BJ (cell line): ENCODE results near the gene RABL6. TPM values are rescaled to one million over a fixed set of nuclear protein-coding genes. Genes with fewer than 3 reads are reported as not detected.

Experiments
- CTCF ChIA-PET: fragments of 350-600 bp; formaldehyde crosslinking; extraction: SDS; loops from one replicate; lab custom pipeline; 2021; ENCODE audit warnings: antibody characterized with exemption, inconsistent platforms; lab: Yijun Ruan, JAX
- POLR2A ChIA-PET: fragments of 300-600 bp; sonication (Branson Sonifier 250); formaldehyde crosslinking; extraction: SDS; loops from one replicate; lab custom pipeline; 2021; ENCODE audit warnings: antibody characterized with exemption; lab: Charles Lee
- DNase-seq: peaks from one replicate; pipeline ENCODE4 v3.0.0-alpha.2; 2011; ENCODE audit warnings: low read depth
- H3K27me3 ChIP-seq: 2 replicates; pipeline ENCODE4 v1.6.0; 2011; ENCODE audit warnings: low read length; ENCODE audit not compliant: control insufficient read depth, insufficient read depth
- H3K36me3 ChIP-seq: 2 replicates; pipeline ENCODE4 v1.5.1; 2011; ENCODE audit warnings: low read length; ENCODE audit not compliant: control insufficient read depth, insufficient read depth
- H3K4me3 ChIP-seq: 2 replicates; pipeline ENCODE4 v1.5.1; 2011; ENCODE audit warnings: low read depth, mild to moderate bottlenecking, control low read depth, low read length
- CTCF ChIP-seq: IDR thresholded peaks from 2 replicates; pipeline ENCODE4 v1.5.1; 2011; ENCODE audit warnings: low read depth, mild to moderate bottlenecking, control low read depth, inconsistent platforms, low read length, moderate library complexity; ENCODE audit not compliant: insufficient read depth
- polyA plus RNA-seq: library from polyadenylated mRNA; depleted of rRNA; stranded (reverse); fragments of >200 nt; gene quantifications from 2 replicates; pipeline ENCODE4 v1.2.3, GENCODE V29; 2011

RABL6 gene
- polyA plus RNA-seq, 1 experiment = 60.2 TPM

GRCh38 chr9:136828474-136829140, 20.9 kb downstream of the RABL6 start:
- POLR2A ChIA-PET = no interaction called here
- Histone ChIP-seq H3K36me3 (peaks cover 46% of the 10 kb centered on the region), H3K4me3 (no peak overlapping the region), H3K27me3 (no peaks in the 10 kb centered on the region)
- TF ChIP-seq CTCF = no peak
- no peak for DNase-seq
- CTCF ChIA-PET = interaction anchor here (2.8 kb wide), 1 partner anchor 13 kb away, joined by 16 read pairs; the partner anchor contains the start of gene AJM1

- TF ChIP-seq CTCF = no peak
- no peak for DNase-seq
- H3K4me3 ChIP-seq = no peak overlapping the region
- ChIA-PET CTCF (interaction anchor here (0.6 to 2.8 kb wide), 4 partner anchors 13 to 200 kb away, joined by 3 to 16 read pairs (median 4); partner anchors contain the start of gene AJM1), POLR2A (no interaction called here)
- no peaks in the 10 kb centered on the region for H3K27me3 ChIP-seq
- H3K36me3 ChIP-seq = peaks cover 46% of the 10 kb centered on the region
These were observed 21.7 kb downstream of the RABL6 start for GRCh38 chr9:136829412-136829811.

- CTCF ChIA-PET = interaction anchor here (1.1 to 2.8 kb wide), 3 partner anchors 12 to 199 kb away, joined by 3 to 16 read pairs (median 5); partner anchors contain the start of gene AJM1
- POLR2A ChIA-PET = no interaction called here
- DNase-seq = no peak
- TF ChIP-seq CTCF = no peak
- peaks cover 42% of the 10 kb centered on the region for H3K36me3 ChIP-seq
- no peak overlapping the region for H3K4me3 ChIP-seq
- no peaks in the 10 kb centered on the region for H3K27me3 ChIP-seq
These were observed 22.5 kb downstream of the RABL6 start for GRCh38 chr9:136829981-136830885.

DNA sequence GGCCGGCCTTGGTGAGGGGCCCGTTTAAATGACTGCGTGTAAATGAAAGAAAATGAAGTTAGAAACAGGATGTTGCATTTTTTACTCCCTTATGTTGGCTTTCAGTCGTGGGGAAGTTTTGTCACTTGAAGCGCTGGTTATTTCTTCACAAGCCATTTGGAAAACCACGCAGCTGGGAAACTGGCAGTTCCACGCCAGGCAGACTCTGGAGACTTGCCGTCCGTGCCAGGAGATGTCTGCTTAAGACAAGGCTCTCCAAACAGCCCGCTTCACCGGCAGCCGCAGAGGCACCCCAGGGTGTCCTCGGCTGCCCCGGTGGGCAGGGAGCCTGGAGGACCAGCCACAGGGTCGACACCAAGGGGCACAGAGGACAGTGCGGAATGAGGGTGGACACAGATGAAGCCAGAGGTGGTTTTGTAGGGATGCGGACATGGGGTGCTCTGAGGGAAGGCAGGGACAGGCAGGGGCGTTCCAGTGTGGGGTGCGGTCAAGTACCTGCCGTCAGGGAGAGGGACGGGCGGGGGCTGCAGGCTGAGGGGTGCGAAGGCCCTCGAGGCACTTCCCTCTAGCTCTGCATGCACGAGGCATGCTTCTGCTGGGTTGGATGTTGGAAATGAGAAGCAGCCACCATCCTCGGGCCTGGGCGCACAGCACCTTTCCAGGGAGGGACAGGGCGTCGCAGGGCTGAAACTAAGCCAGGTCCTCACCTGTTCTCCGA, 23.4 kb downstream of the RABL6 start:
- no peak for DNase-seq
- ChIA-PET POLR2A (no interaction called here), CTCF (interaction anchor here (1.0 to 1.2 kb wide), 2 partner anchors 12 to 204 kb away, joined by 3 to 5 read pairs; no protein-coding TSS in a partner anchor)
- H3K36me3 ChIP-seq = peaks cover 40% of the 10 kb centered on the region
- no peak overlapping the region for H3K4me3 ChIP-seq
- TF ChIP-seq CTCF = no peak
- H3K27me3 ChIP-seq = no peaks in the 10 kb centered on the region
